SJCRH30 (cell line): ENCODE measurements around the gene KRTAP5-10. TPM values are rescaled to one million over a fixed set of nuclear protein-coding genes. Genes with fewer than 3 reads are reported as not detected.
"Not testable (repeated sequence)": the region's sequence is repeated elsewhere in the genome, so short reads cannot be mapped to it uniquely, and the experiment has no call there.

Experiments used
- DNase-seq, 2 experiments: peaks; one replicate each; pipeline ENCODE4 v3.0.0-alpha.2; 2015 to 2020
- H3K27ac ChIP-seq: fragments of 250-450 bp; sonication (Bioruptor Pico); 2 replicates; pipeline ENCODE4 v1.5.1; 2020; ENCODE audit warnings: mild to moderate bottlenecking, moderate library complexity
- H3K27me3 ChIP-seq: fragments of 250-450 bp; sonication (Bioruptor Pico); 2 replicates; pipeline ENCODE4 v1.5.1; 2020; ENCODE audit warnings: mild to moderate bottlenecking, moderate library complexity
- H3K36me3 ChIP-seq: fragments of 250-450 bp; sonication (Bioruptor Pico); 2 replicates; pipeline ENCODE4 v1.5.1; 2020; ENCODE audit warnings: mild to moderate bottlenecking, moderate library complexity
- H3K4me1 ChIP-seq: fragments of 250-450 bp; sonication (Bioruptor Pico); 2 replicates; pipeline ENCODE4 v1.5.1; 2020; ENCODE audit warnings: mild to moderate bottlenecking, moderate library complexity
- H3K4me3 ChIP-seq: fragments of 250-450 bp; sonication (Bioruptor Pico); 2 replicates; pipeline ENCODE4 v1.5.1; 2020; ENCODE audit warnings: mild to moderate bottlenecking, moderate library complexity
- H3K9me3 ChIP-seq: fragments of 250-450 bp; sonication (Bioruptor Pico); replicated peaks from 2 replicates; pipeline ENCODE4 v1.5.1; 2020; ENCODE audit warnings: mild to moderate bottlenecking, moderate library complexity
- total RNA-seq: library from RNA; depleted of rRNA; stranded (reverse); fragments of >200 nt; shearing (Covaris generic); gene quantifications from 2 replicates; pipeline ENCODE4 v1.2.3, GENCODE V29; 2014; rRNA removed

The KRTAP5-10 gene
- total RNA-seq, 1 experiment from 2014 or later, result not detected

GRCh38 chr11:71604798-71605488, 39.6 kb downstream of the KRTAP5-10 start:
- not testable (repeated sequence) for H3K9me3 ChIP-seq, H3K4me3 ChIP-seq, H3K27me3 ChIP-seq, H3K4me1 ChIP-seq, H3K27ac ChIP-seq, H3K36me3 ChIP-seq
- DNase-seq, result peak in 1 of 2 experiments; percentile 17

DNA sequence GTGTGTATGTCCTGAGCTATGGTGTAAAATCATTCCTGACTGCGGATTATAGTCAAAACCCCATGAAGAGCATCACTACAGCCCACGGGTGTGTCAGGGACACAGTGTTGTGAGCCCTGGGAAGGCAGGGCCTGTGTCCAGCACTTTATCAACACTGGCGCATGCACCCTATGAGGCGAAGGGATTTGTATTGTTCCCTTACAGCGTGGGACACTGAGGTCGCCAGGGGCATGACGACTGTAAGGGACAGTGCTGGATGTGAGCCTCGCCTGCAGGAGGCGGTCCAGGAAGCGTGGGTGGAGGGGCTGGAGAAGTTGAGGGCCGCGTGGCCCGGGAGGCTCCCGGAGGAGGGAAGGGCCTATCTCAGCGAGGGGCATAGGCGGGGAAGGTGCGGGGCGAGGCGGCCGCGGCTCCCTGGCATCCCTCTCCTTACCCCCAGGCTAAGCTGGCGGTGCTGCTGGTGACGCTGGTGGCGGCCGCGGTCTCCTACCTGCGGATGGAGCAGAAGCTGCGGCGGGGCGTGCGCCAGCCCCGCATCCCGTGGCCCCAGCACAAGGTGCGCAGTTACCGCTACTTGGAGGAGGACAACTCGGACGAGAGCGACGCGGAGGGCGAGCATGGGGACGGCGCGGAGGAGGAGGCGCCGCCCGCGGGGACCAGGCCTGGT, 41.6 kb downstream of the KRTAP5-10 start:
- not testable (repeated sequence) for H3K36me3 ChIP-seq, H3K4me3 ChIP-seq, DNase-seq, H3K27ac ChIP-seq, H3K4me1 ChIP-seq, H3K27me3 ChIP-seq, H3K9me3 ChIP-seq

DNA sequence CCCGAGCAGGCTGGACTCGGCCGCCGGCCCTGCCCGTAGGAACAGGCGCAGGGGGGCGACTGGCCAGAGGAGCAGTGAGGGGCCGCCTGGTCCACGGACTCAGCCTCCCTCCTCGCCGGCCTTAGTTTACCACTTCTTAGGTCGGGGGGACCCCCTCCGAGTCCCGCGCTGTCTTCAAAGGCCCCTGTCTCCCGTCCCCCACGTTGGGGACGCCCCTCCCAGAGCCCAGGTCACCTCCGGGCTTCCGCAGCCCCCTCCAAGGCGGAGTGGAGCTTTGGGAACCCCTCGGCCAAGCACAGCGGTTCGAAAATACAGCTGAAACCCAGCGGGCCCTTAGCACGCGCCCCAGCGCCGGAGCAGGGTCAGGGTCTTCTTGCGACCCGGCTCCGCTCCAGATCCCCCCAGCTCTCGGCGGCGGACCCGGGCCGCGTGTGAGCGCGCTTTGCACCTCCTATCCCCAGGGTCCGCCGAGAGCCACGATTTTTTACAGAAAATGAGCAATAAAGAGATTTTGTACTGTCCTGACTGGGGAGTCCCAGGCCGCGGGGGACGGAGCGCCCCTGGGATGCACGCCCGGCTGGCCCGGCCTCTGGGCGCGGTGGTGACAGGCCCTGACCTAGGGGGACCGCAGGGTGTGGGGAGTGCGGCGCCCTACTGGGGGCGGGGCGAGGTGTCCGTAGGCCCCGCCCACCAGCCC, 42.3 kb downstream of the KRTAP5-10 start:
- not testable (repeated sequence) for H3K36me3 ChIP-seq, DNase-seq, H3K27me3 ChIP-seq, H3K9me3 ChIP-seq, H3K4me1 ChIP-seq, H3K27ac ChIP-seq, H3K4me3 ChIP-seq

DNA sequence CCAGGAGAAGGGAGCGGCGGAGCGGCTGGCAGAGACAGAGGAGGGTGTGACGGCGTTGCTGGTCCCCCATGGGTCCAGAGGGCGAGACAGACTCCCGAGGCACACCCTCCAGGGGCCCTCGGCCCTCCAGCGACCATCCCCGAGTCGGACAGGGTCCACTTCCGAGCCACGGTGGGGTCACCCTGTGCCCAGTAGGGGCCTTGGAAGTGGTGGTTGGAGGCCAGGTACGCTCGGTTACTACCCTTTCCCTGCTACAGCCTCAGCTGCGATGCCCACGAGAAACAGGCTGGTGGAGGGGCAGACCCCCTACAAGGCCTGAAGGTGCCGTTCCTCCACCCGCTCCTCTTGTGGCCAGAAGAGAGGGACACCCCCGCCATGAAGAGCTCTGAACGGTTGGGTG, 42.9 kb downstream of the KRTAP5-10 start:
- H3K4me3 ChIP-seq, H3K9me3 ChIP-seq, H3K27ac ChIP-seq, H3K4me1 ChIP-seq, H3K27me3 ChIP-seq, H3K36me3 ChIP-seq, DNase-seq: not testable (repeated sequence)

GRCh38 chr11:71611218-71611910, 46.0 kb downstream of the KRTAP5-10 start:
- not testable (repeated sequence) for H3K4me3 ChIP-seq, DNase-seq, H3K27ac ChIP-seq, H3K36me3 ChIP-seq, H3K9me3 ChIP-seq, H3K4me1 ChIP-seq, H3K27me3 ChIP-seq

DNA sequence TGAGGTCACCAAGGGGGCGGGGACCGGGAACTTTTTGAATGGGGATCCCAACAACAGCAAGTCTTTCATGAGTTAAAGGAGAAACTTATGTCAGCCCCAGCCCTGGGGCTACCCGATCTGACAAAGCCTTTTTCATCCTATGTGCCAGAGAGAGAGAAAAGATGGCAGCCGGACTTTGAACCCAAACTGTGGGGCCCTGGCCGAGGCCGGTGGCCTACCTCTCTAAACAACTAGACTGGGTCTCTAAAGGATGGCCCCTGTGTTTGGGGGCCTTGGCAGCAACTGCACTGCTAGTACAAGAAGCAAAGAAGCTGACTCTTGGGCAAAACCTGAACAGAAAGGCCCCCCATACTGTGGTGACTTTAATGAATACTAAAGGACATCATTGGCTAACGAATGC, 48.6 kb downstream of the KRTAP5-10 start:
- H3K27ac ChIP-seq, H3K36me3 ChIP-seq, H3K4me3 ChIP-seq, DNase-seq, H3K4me1 ChIP-seq, H3K27me3 ChIP-seq, H3K9me3 ChIP-seq: not testable (repeated sequence)

DNA sequence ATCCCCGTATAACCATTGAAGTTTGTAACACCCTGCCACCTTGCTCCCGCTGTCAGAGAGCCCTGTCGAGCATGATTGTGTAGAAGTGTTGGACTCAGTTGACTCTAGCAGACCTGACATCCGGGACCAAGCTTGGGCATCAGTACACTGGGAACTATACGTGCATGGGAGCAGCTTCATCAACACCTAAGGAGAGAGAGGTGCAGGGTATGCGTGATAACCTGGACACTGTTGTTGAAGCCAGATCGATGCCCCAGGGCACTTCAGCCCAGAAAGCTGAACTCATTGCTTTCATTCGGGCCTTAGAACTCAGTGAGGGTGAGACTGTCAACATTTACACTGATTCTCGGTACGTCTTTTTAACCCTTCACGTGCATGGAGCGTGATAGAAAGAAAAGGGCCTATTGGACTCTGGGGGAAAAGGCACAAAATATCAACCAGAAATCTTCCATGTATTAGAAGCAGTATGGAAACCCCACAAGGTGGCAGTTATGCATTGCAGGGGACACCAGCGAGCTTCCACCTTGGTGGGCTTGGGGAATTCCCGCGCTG, 49.1 kb downstream of the KRTAP5-10 start:
- H3K4me1 ChIP-seq, H3K27me3 ChIP-seq, H3K36me3 ChIP-seq, H3K4me3 ChIP-seq, DNase-seq, H3K27ac ChIP-seq, H3K9me3 ChIP-seq: not testable (repeated sequence)

DNA sequence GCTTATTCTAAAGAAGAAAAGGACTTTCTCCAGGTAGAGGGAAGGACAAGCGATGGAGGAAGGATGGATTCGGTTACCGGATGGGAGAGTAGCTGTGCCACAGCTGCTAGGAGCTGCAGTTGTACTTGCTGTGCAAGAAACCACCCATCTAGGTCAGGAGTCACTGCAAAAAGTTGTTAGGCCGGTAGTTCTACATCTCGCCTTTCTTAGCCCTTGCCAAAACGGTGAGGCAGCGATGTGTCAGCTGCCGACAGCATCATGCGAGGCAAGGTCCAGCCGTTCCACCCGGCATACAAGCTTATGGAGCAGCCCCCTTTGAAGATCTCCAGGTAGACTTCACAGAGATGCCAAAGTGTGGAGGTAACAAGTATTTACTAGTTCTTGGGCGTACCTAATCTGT, 49.6 kb downstream of the KRTAP5-10 start:
- not testable (repeated sequence) for H3K4me1 ChIP-seq

More for the DNA sequence above, 49.6 kb downstream of the KRTAP5-10 start:
- not testable (repeated sequence) for H3K9me3 ChIP-seq, H3K36me3 ChIP-seq, H3K27ac ChIP-seq, DNase-seq, H3K27me3 ChIP-seq, H3K4me3 ChIP-seq

Other genes starting within 250 kb of the KRTAP5-10 start
- gene DHCR7, start 117.2 kb upstream of the KRTAP5-10 start, total RNA-seq, result 40.1 and 42.8 TPM in 2 replicates
- gene NADSYN1, start 112.4 kb upstream of the KRTAP5-10 start, total RNA-seq, result 17.8 and 18.0 TPM in 2 replicates
- not detected in 2 replicates for gene KRTAP5-7, start 38.3 kb upstream of the KRTAP5-10 start, total RNA-seq
- gene KRTAP5-8, start 27.5 kb upstream of the KRTAP5-10 start, total RNA-seq, result not detected in 2 replicates
- not detected in 2 replicates for gene KRTAP5-9, start 17.1 kb upstream of the KRTAP5-10 start, total RNA-seq
- gene KRTAP5-11, start 17.3 kb downstream of the KRTAP5-10 start, total RNA-seq, result not detected in 2 replicates